Calu3 (cell line): Measurements from ENCODE around the gene NFE2L1. TPM values are rescaled to one million over a fixed set of nuclear protein-coding genes. Genes with fewer than 3 reads are reported as not detected.

Experiments
- BruUV-seq: library from RNA; stranded (reverse); fragments of 400-500 nt; replicated peaks from 2 replicates; lab custom pipeline; 2021; lab: Mats Ljungman, UMichigan
- CTCF ChIA-PET: fragments of 300-600 bp; sonication (Branson Sonifier 250); formaldehyde crosslinking; loops from one replicate; lab custom pipeline; 2022; ENCODE audit warnings: antibody characterized with exemption; lab: Charles Lee
- DNase-seq: peaks from one replicate; pipeline ENCODE4 v3.0.0; 2022
- H3K27ac Mint-ChIP-seq: one replicate; pipeline ENCODE4 v1.8.0; 2022; ENCODE audit warnings: mixed read lengths; ENCODE audit not compliant: unreplicated experiment
- H3K27me3 Mint-ChIP-seq: one replicate; pipeline ENCODE4 v1.8.0; 2022; ENCODE audit warnings: mixed read lengths; ENCODE audit not compliant: unreplicated experiment
- H3K36me3 Mint-ChIP-seq: one replicate; pipeline ENCODE4 v1.8.0; 2022; ENCODE audit warnings: mild to moderate bottlenecking, moderate library complexity, mixed read lengths; ENCODE audit not compliant: insufficient read depth, unreplicated experiment
- H3K4me1 Mint-ChIP-seq: one replicate; pipeline ENCODE4 v1.8.0; 2022; ENCODE audit warnings: mild to moderate bottlenecking, low read depth, mixed read lengths; ENCODE audit not compliant: unreplicated experiment
- H3K4me3 Mint-ChIP-seq: one replicate; pipeline ENCODE4 v1.8.0; 2022; ENCODE audit warnings: mild to moderate bottlenecking, low read depth, moderate library complexity, mixed read lengths; ENCODE audit not compliant: unreplicated experiment
- H3K9me3 Mint-ChIP-seq: one replicate; pipeline ENCODE4 v1.8.0; 2022; ENCODE audit warnings: low read depth, mixed read lengths; ENCODE audit not compliant: unreplicated experiment
- CTCF ChIP-seq: fragments of 200-600 bp; IDR thresholded peaks from one replicate; pipeline ENCODE4 v1.8.0; 2022; ENCODE audit warnings: antibody characterized with exemption; ENCODE audit not compliant: unreplicated experiment
- intact Hi-C: fragments of 100-400 bp; cut with micrococcal nuclease; formaldehyde crosslinking; loops from one replicate; pipeline ENCODE4 v1.10.0; 2022; ENCODE audit not compliant: unreplicated experiment
- microRNA-seq: library from miRNA; unstranded; fragments of <30 nt; microRNA quantifications from one replicate; pipeline ENCODE4 v1.2.0, GENCODE V29; 2022
- total RNA-seq: library from RNA; stranded (reverse); gene quantifications from 2 replicates; pipeline ENCODE4 v1.2.3, GENCODE V29; 2022

The NFE2L1 gene
- total RNA-seq, 1 experiment from 2014 or later: 247 TPM

GRCh38 chr17:48106802-48107136 lies 58.6 kb downstream of the NFE2L1 start:
- Mint-ChIP-seq H3K4me3 (peak overlapping the region; percentile 95), H3K4me1 (peaks cover 31% of the 10 kb centered on the region), H3K9me3 (no peaks in the 10 kb centered on the region), H3K27ac (peak overlapping the region; percentile 91), H3K27me3 (no peaks in the 10 kb centered on the region), H3K36me3 (peaks cover 43% of the 10 kb centered on the region)
- CTCF ChIA-PET: interaction anchor here (0.8 to 1.2 kb wide), 3 partner anchors 54 to 89 kb away, joined by 3 to 4 read pairs (median 3); no protein-coding TSS in a partner anchor
- no peak for TF ChIP-seq CTCF
- no peak for DNase-seq
- intact Hi-C loops: loop anchor here (5.0 kb wide), 1 partner anchor 59 kb away; the partner anchor contains the start of gene NFE2L1
- BruUV-seq: no TSS peak

DNA sequence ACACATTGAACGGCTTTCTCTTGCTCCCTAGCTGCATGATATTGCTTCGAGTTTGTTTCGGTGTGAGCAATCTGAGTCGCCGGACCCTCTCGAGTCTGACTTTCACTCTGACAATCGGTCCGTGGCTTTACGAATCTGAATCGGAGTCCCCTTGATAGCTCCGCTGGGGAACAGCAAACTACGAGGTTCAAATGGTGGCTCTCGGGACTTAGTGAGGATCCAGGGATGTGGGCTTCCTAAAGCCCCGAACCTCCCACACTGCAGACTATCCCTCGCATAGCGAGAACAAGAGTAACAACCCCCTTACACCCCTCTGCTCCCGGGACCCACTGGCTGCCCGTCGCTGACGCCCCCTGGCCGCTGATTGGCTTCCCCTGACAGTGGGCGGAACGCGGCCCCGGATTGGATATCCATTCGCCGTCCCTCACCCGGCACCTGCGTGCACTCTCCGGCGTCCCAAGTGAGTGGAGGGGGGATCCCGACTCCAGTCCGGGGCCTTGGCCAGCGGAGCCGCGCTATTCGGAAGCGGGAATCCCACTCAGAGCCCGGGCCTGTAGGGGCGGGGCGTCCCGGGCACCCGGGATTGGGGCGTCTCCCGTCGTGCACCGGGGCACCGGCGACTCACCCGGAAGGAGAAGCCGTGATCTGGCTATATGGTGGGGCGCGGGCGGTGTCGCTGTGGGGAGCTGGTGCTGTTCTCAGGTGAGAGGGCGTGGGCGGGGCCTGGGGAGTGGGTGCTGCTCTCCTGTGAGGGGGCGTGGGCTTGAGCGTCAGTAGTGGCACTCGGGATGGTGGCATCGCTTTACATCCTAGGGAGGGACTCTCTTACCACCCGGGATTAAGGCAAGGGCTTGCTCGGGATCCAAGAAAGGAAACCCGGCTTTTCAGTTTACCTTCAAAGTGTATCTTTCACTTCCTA lies 59.2 kb downstream of the NFE2L1 start, which contains the start of gene SNX11:
Gene SNX11 (plus strand): TSS at position 630 of the 919 bp plus-strand sequence. CDS start 4,278 bp downstream, outside the sequence.
- Mint-ChIP-seq H3K27ac (peak within 1 kb of the TSS; percentile 91), H3K4me3 (peak within 1 kb of the TSS; percentile 95), H3K9me3 (no peaks in the 10 kb centered on the region), H3K27me3 (no peaks in the 10 kb centered on the region), H3K4me1 (peaks cover 31% of the 10 kb centered on the region), H3K36me3 (peaks cover 37% of the 10 kb centered on the region)
- DNase-seq: peak; percentile 99
- BruUV-seq: TSS peak; percentile 91
- intact Hi-C loops: loop anchor here (5.0 kb wide), 1 partner anchor 60 kb away; the partner anchor contains the start of gene NFE2L1
- CTCF ChIA-PET: interaction anchor here (0.6 to 1.5 kb wide), 10 partner anchors 17 to 234 kb away, joined by 3 to 10 read pairs (median 3); no protein-coding TSS in a partner anchor
- TF ChIP-seq CTCF: no peak

GRCh38 chr17:48110761-48111160 lies 62.6 kb downstream of the NFE2L1 start:
- intact Hi-C loops: no loop called here
- H3K27me3 Mint-ChIP-seq: no peaks in the 10 kb centered on the region
- no peaks in the 10 kb centered on the region for H3K9me3 Mint-ChIP-seq
- no peak overlapping the region for H3K4me3 Mint-ChIP-seq
- CTCF ChIA-PET: no interaction called here
- TF ChIP-seq CTCF: no peak
- peaks cover 31% of the 10 kb centered on the region for H3K4me1 Mint-ChIP-seq
- peaks cover 38% of the 10 kb centered on the region for H3K36me3 Mint-ChIP-seq
- no peak for DNase-seq
- BruUV-seq: no TSS peak
- no peak overlapping the region for H3K27ac Mint-ChIP-seq

Small RNAs within 50 kb of the gene (microRNA-seq; reads per million reads assigned to microRNA genes)
- 44.0 reads per million, percentile 54 among the genes with 10 or more reads in this experiment for gene MIR152

Other genes with a start within 250 kb of the NFE2L1 start
- gene OSBPL7, start 226.6 kb upstream of the NFE2L1 start, total RNA-seq: 58.3 and 58.4 TPM in 2 replicates
- gene MRPL10, start 216.8 kb upstream of the NFE2L1 start, total RNA-seq: 70.2 and 84.1 TPM in 2 replicates
- gene LRRC46, start 216.7 kb upstream of the NFE2L1 start, total RNA-seq: 2.9 and 4.0 TPM in 2 replicates
- gene SCRN2, start 207.1 kb upstream of the NFE2L1 start, total RNA-seq: 34.8 and 37.0 TPM in 2 replicates
- gene SP6, start 197.2 kb upstream of the NFE2L1 start, total RNA-seq: 1.1 and 1.2 TPM in 2 replicates
- gene SP2, start 152.1 kb upstream of the NFE2L1 start, total RNA-seq: 21.5 and 22.4 TPM in 2 replicates
- 88.0 and 98.5 TPM in 2 replicates for gene PNPO, start 106.8 kb upstream of the NFE2L1 start, total RNA-seq
- 30.2 and 49.1 TPM in 2 replicates for gene PRR15L, start 90.5 kb upstream of the NFE2L1 start, total RNA-seq
- 431 and 457 TPM in 2 replicates for gene CDK5RAP3, start 77.2 kb upstream of the NFE2L1 start, total RNA-seq
- 1.1 and 1.2 TPM in 2 replicates for gene COPZ2, start 10.6 kb upstream of the NFE2L1 start, total RNA-seq
- gene CBX1, start 53.1 kb downstream of the NFE2L1 start, total RNA-seq: 111 and 126 TPM in 2 replicates
- 29.4 and 37.1 TPM in 2 replicates for gene SNX11, start 59.4 kb downstream of the NFE2L1 start, total RNA-seq